ENCODE data around the gene TLR9.
A peak's percentile ranks its signal among the peaks of the same experiment; 100 is the strongest.

The TLR9 gene

GRCh38 chr3:52246728-52247408, 21.4 kb upstream of the TLR9 start:
- no peak for DNase-seq (ENCODE audit: low read depth)

- DNase-seq (ENCODE audit: low read depth) = no peak
These were observed 20.8 kb upstream of the TLR9 start for GRCh38 chr3:52246264-52246620.

GRCh38 chr3:52245322-52246263, 20.1 kb upstream of the TLR9 start, which contains the start of gene PPM1M:
Gene PPM1M, plus strand, starts transcription at chr3:52245759. Its CDS starts 66 bp downstream, at chr3:52245825.
- DNase-seq (ENCODE audit: low read depth) = no peak

- no peak for DNase-seq (ENCODE audit: low read depth)
These were observed 18.6 kb upstream of the TLR9 start for GRCh38 chr3:52243791-52244628.

- no peak for DNase-seq (ENCODE audit: low read depth)
These were observed 16.6 kb upstream of the TLR9 start for GRCh38 chr3:52242039-52242438.

- DNase-seq (ENCODE audit: low read depth) = no peak
These were observed 15.5 kb upstream of the TLR9 start for GRCh38 chr3:52240886-52241370.

GRCh38 chr3:52240059-52240885, 14.8 kb upstream of the TLR9 start:
- DNase-seq (ENCODE audit: low read depth) = no peak

GRCh38 chr3:52238761-52239701, 13.6 kb upstream of the TLR9 start, which contains the start of gene TWF2:
Gene TWF2, minus strand, starts transcription at chr3:52239158. Its CDS starts 142 bp downstream, at chr3:52239016.
- peak; percentile 81 for DNase-seq (ENCODE audit: low read depth)

- DNase-seq (ENCODE audit: low read depth) = no peak
These were observed 12.8 kb upstream of the TLR9 start for GRCh38 chr3:52238193-52238760.

- no peak for DNase-seq (ENCODE audit: low read depth)
These were observed 12.3 kb upstream of the TLR9 start for GRCh38 chr3:52237657-52238172.

- no peak for DNase-seq (ENCODE audit: low read depth)
These were observed 11.7 kb upstream of the TLR9 start for GRCh38 chr3:52237006-52237656.

GRCh38 chr3:52236424-52236886, 11.0 kb upstream of the TLR9 start:
- DNase-seq (ENCODE audit: low read depth) = no peak

GRCh38 chr3:52234516-52235447, 9.3 kb upstream of the TLR9 start:
- DNase-seq (ENCODE audit: low read depth) = no peak

- no peak for DNase-seq (ENCODE audit: low read depth)
These were observed 8.5 kb upstream of the TLR9 start for GRCh38 chr3:52233968-52234367.

GRCh38 chr3:52233108-52233591, 7.7 kb upstream of the TLR9 start:
- DNase-seq (ENCODE audit: low read depth) = no peak

- no peak for DNase-seq (ENCODE audit: low read depth)
These were observed 7.0 kb upstream of the TLR9 start for GRCh38 chr3:52232279-52233107.
